Keratinocyte (primary cell): Measurements from ENCODE around the gene CCDC174. TPM values are rescaled to one million over a fixed set of nuclear protein-coding genes. Genes with fewer than 3 reads are reported as not detected.

Source experiments
- DNase-seq: peaks from one replicate; pipeline ENCODE4 v3.0.0-alpha.2; 2011; ENCODE audit warnings: low read depth, missing footprints, low spot score
- FAIRE-seq: peaks from 2 replicates; lab custom pipeline; 2011; peaks lifted over from hg19 to GRCh38; lab: Jason Lieb, UNC
- H2AFZ ChIP-seq: 2 replicates; pipeline ENCODE4 v1.6.0; 2012; ENCODE audit warnings: low read length, control low read depth, inconsistent platforms; ENCODE audit not compliant: control insufficient read depth
- H3K27ac ChIP-seq: 2 replicates; pipeline ENCODE4 v1.5.1; 2011; ENCODE audit warnings: low read length; ENCODE audit not compliant: control insufficient read depth, insufficient read depth
- H3K27me3 ChIP-seq: 3 replicates; pipeline ENCODE4 v1.6.0; 2011; ENCODE audit warnings: low read length; ENCODE audit not compliant: control insufficient read depth, insufficient read depth; ENCODE audit errors: extremely low read depth
- H3K36me3 ChIP-seq, 2 experiments: 2 replicates in 1 of 2; 3 replicates in 1 of 2; pipeline ENCODE4 v1.5.1; 2011; ENCODE audit warnings: low read length in 2 of 2, mild to moderate bottlenecking in 1 of 2; ENCODE audit not compliant: control insufficient read depth in 2 of 2, insufficient read depth in 2 of 2; ENCODE audit errors: extremely low read depth in 1 of 2
- H3K4me1 ChIP-seq: 3 replicates; pipeline ENCODE4 v1.5.1; 2011; ENCODE audit warnings: low read length; ENCODE audit not compliant: control insufficient read depth, insufficient read depth; ENCODE audit errors: extremely low read depth
- H3K4me2 ChIP-seq: 3 replicates; pipeline ENCODE4 v1.6.0; 2011; ENCODE audit warnings: low read depth, low read length; ENCODE audit not compliant: control insufficient read depth, insufficient read depth; ENCODE audit errors: extremely low read depth
- H3K4me3 ChIP-seq, 3 experiments: fragments of 200-600 bp in 1 of 3; sonication (generic) in 1 of 3; 2 replicates in 2 of 3; 3 replicates in 1 of 3; pipeline ENCODE4 v1.5.1; 2011 to 2016; ENCODE audit warnings: low read length in 3 of 3, mild to moderate bottlenecking in 3 of 3, control low read depth in 2 of 3, inconsistent platforms in 1 of 3, low read depth in 1 of 3, mixed read lengths in 1 of 3, mixed run types in 1 of 3, moderate library complexity in 1 of 3; ENCODE audit not compliant: control insufficient read depth in 2 of 3, insufficient read depth in 2 of 3; ENCODE audit errors: extremely low read depth in 1 of 3
- H3K79me2 ChIP-seq: 2 replicates; pipeline ENCODE4 v1.6.0; 2012; ENCODE audit warnings: low read length; ENCODE audit not compliant: control insufficient read depth, insufficient read depth
- H3K9ac ChIP-seq: 3 replicates; pipeline ENCODE4 v1.6.0; 2011; ENCODE audit warnings: low read length; ENCODE audit not compliant: control insufficient read depth, insufficient read depth; ENCODE audit errors: extremely low read depth
- H3K9me1 ChIP-seq: 3 replicates; pipeline ENCODE4 v1.6.0; 2011; ENCODE audit warnings: low read length; ENCODE audit not compliant: control insufficient read depth, insufficient read depth; ENCODE audit errors: extremely low read depth
- H3K9me3 ChIP-seq: 2 replicates; pipeline ENCODE4 v1.5.1; 2012; ENCODE audit warnings: low read depth, low read length; ENCODE audit not compliant: control insufficient read depth
- H4K20me1 ChIP-seq: 3 replicates; pipeline ENCODE4 v1.6.0; 2011; ENCODE audit warnings: low read length; ENCODE audit not compliant: control insufficient read depth, insufficient read depth; ENCODE audit errors: extremely low read depth
- EZH2 ChIP-seq: IDR thresholded peaks from one replicate; pipeline ENCODE4 v1.6.1; 2012; ENCODE audit warnings: inconsistent platforms, mild to moderate bottlenecking, low read length, moderate library complexity
- dilution Hi-C: fragments of 300-500 bp; cut with MboI; formaldehyde crosslinking; loops from one replicate; pipeline ENCODE4 v1.7.0; 2020; ENCODE audit warnings: low sequenced_read_pairs; ENCODE audit not compliant: extremely low pct_ligation_motif_present
- polyA plus RNA-seq, 5 experiments: library from polyadenylated mRNA; depleted of rRNA in 3 of 5; stranded (reverse) in 3 of 5; stranded (forward) in 1 of 5; unstranded in 1 of 5; fragments of >200 nt; gene quantifications; 1 replicate in 1 of 5; 2 replicates in 3 of 5; 3 replicates in 1 of 5; pipeline versions ENCODE4 v1.2.1 to v1.2.3, GENCODE V29; 2011 to 2012; ENCODE audit warnings: missing spikeins in 2 of 5, low read depth in 1 of 5, low replicate concordance in 1 of 5
- TF ChIP-seq, protein P1 (sequence below), 3 experiments: IDR thresholded peaks in 1 of 3; conservative IDR thresholded peaks in 1 of 3; optimal IDR thresholded peaks in 1 of 3; 2 replicates in 2 of 3; 3 replicates in 1 of 3; pipeline versions ENCODE3 to v1.5.1; 2011; ENCODE audit warnings: low read length in 3 of 3, mild to moderate bottlenecking in 3 of 3, moderate library complexity in 2 of 3, control low read depth in 1 of 3, inconsistent platforms in 1 of 3; ENCODE audit not compliant: insufficient read depth in 2 of 3; ENCODE audit errors: extremely low read depth in 1 of 3

Gene CCDC174
- polyA plus RNA-seq, 1 donor (not counting 4 experiments of a cell fraction or from before 2014, with no cell fraction given) = 6.2 TPM

DNA sequence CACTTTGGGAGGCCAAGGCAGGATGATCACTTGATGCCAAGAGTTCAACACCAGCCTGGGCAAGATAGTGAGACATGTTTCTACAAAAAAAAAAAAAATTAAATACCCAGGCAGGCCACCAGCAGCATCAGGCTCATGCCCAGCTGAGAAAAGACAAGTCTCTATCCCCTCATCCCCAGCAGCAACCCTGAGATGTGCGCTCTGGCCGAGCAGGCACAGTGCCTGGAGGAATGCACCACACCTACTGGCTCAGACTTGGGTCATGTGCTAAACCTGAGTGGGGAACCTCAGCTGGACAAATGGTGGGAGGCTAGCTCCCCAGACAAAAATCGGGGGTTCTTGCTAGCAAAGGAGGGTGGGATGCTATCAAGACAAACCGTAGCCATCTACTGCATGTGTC is 10.2 kb upstream of the CCDC174 start:
- no peak for DNase-seq
- peaks cover 4% of the 10 kb centered on the region for H3K27me3 ChIP-seq
- dilution Hi-C loops = no loop called here
- H3K9me3 ChIP-seq = no peaks in the 10 kb centered on the region
- TF ChIP-seq EZH2 = no peak
- TF ChIP-seq, protein P1, sequence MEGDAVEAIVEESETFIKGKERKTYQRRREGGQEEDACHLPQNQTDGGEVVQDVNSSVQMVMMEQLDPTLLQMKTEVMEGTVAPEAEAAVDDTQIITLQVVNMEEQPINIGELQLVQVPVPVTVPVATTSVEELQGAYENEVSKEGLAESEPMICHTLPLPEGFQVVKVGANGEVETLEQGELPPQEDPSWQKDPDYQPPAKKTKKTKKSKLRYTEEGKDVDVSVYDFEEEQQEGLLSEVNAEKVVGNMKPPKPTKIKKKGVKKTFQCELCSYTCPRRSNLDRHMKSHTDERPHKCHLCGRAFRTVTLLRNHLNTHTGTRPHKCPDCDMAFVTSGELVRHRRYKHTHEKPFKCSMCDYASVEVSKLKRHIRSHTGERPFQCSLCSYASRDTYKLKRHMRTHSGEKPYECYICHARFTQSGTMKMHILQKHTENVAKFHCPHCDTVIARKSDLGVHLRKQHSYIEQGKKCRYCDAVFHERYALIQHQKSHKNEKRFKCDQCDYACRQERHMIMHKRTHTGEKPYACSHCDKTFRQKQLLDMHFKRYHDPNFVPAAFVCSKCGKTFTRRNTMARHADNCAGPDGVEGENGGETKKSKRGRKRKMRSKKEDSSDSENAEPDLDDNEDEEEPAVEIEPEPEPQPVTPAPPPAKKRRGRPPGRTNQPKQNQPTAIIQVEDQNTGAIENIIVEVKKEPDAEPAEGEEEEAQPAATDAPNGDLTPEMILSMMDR (optimal IDR thresholded peaks at IDR 0.05 in 1 of 3, IDR thresholded peaks at IDR 0.05 in 1 of 3, conservative IDR thresholded peaks at IDR 0.05 in 1 of 3; ENCODE audit: extremely low read depth in 1 of 3, insufficient read depth in 2 of 3, low read length in 3 of 3) = no peak
- no peak overlapping the region for H3K27ac ChIP-seq
- H3K79me2 ChIP-seq = no peaks in the 10 kb centered on the region
- no peaks in the 10 kb centered on the region for H4K20me1 ChIP-seq
- no peak overlapping the region for H3K4me2 ChIP-seq
- no peak overlapping the region for H3K9ac ChIP-seq
- no peaks in the 10 kb centered on the region for H3K9me1 ChIP-seq
- no peak for FAIRE-seq
- no peak overlapping the region for H3K4me3 ChIP-seq
- H3K36me3 ChIP-seq = no peaks in the 10 kb centered on the region
- no peak overlapping the region for H2AFZ ChIP-seq
- H3K4me1 ChIP-seq = peaks cover 6% of the 10 kb centered on the region

DNA sequence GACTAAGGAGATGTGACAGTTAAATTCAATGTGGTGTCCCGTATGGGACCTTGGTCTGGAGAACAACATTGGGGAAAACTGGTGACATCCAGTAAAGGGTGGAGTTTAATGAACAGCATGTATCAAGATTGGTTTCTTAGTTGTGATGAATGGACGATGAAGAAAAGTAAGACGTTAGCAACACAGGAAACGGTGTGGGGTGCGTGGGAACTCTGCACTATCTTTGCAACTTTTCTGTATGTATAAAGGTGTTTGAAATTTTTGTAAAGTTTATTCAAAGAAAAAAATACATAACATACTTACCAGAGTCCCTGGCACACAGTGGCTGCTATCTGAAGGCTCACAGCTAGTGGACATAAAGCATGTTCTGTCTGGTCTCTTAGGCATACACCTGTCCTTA is 6.1 kb upstream of the CCDC174 start:
- Histone ChIP-seq H3K4me1 (peaks cover under 1% of the 10 kb centered on the region), H4K20me1 (no peaks in the 10 kb centered on the region), H3K9ac (no peak overlapping the region), H3K27me3 (peaks cover 4% of the 10 kb centered on the region), H3K9me3 (no peaks in the 10 kb centered on the region), H3K27ac (no peak overlapping the region), H3K4me3 (no peak overlapping the region), H3K9me1 (no peaks in the 10 kb centered on the region), H3K36me3 (no peaks in the 10 kb centered on the region), H3K79me2 (no peaks in the 10 kb centered on the region), H2AFZ (no peak overlapping the region), H3K4me2 (no peak overlapping the region)
- DNase-seq = no peak
- dilution Hi-C loops = no loop called here
- TF ChIP-seq EZH2 = no peak
- TF ChIP-seq, protein P1 (optimal IDR thresholded peaks at IDR 0.05 in 1 of 3, IDR thresholded peaks at IDR 0.05 in 1 of 3, conservative IDR thresholded peaks at IDR 0.05 in 1 of 3; ENCODE audit: extremely low read depth in 1 of 3, insufficient read depth in 2 of 3, low read length in 3 of 3) = no peak
- no peak for FAIRE-seq
